GM10266 (cell line): ENCODE data around the gene MCTP2.

Experiments
- DNase-seq: peaks from one replicate; pipeline ENCODE4 v3.0.0; 2012; ENCODE audit errors: extremely low spot score
- TF ChIP-seq, protein P1 (sequence below): IDR thresholded peaks from 2 replicates; pipeline ENCODE4 v1.5.1; 2012; ENCODE audit warnings: mild to moderate bottlenecking, low read depth; ENCODE audit not compliant: control insufficient read depth, insufficient read depth; ENCODE audit errors: missing control alignments

MCTP2 gene

DNA sequence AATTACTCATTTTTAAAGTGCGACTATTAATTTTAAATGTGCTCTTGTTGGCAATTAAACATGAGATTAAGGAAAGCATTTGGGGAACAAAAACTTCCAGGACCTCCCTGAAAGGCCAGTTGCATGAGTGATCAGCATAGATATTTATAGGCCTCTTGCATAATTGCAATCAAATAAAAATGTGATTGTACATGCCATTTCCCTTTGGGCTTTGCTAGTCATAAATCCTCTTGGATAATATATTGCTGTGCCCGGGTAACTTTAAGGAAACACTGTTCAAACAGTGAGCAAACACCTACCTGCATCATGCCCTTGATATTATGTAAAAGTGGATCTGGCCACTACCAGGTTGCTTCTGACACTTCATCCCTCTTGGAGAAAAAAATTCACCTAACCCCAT is 239.1 kb downstream of the MCTP2 start:
- DNase-seq, result no peak

DNA sequence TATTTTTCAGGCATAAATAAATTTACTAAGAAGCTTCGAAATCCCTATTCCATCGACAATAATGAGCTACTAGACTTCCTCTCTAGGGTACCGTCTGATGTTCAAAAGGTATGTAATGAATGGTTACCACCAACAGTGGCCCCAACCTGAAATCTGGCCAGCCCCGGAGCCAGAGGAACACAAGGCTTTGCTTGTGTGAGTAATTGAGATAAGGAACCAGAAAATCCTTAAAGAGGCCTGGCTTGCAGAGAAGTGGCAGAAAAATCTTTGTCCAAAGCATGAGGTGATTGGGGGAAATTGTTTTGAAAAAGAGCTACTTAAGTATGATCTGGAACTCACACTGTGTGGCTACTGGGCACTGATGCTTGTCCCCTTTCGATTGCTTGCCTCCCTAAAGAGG is 245.3 kb downstream of the MCTP2 start:
- no peak for DNase-seq
- TF ChIP-seq, protein P1, sequence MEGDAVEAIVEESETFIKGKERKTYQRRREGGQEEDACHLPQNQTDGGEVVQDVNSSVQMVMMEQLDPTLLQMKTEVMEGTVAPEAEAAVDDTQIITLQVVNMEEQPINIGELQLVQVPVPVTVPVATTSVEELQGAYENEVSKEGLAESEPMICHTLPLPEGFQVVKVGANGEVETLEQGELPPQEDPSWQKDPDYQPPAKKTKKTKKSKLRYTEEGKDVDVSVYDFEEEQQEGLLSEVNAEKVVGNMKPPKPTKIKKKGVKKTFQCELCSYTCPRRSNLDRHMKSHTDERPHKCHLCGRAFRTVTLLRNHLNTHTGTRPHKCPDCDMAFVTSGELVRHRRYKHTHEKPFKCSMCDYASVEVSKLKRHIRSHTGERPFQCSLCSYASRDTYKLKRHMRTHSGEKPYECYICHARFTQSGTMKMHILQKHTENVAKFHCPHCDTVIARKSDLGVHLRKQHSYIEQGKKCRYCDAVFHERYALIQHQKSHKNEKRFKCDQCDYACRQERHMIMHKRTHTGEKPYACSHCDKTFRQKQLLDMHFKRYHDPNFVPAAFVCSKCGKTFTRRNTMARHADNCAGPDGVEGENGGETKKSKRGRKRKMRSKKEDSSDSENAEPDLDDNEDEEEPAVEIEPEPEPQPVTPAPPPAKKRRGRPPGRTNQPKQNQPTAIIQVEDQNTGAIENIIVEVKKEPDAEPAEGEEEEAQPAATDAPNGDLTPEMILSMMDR, result no peak

More for the DNA sequence above, 239.1 kb downstream of the MCTP2 start:
- TF ChIP-seq, protein P1, result no peak

DNA sequence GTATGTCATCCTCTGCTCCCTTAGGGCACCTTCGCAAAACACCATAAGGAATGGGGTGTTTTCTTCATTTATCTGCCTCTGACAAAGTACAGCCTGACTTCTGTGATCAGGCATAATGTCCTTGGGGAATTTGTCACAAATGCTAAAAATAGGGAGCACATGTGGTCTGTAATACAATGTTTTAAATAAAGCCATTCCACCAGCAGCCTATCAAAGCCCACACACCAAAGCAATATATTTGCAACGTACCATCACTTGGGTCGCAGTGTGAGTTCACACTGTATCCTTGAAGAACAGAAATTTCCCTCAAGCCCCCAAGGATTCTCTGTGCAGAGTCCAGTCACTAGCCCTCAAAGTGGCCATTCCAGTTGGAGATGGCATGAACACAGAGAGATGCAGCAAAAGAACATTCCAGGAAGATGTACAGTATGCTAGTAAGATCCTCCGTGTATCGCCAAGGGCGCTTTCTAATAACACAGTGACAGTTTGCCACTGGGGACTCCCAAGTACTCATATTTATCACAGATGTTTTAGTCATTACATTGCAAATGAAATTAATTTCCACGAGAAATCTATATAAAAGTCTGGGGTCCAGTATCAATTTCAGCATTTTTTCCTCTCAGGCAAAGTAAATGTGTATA is 246.7 kb downstream of the MCTP2 start:
- TF ChIP-seq, protein P1, result no peak
- no peak for DNase-seq

DNA sequence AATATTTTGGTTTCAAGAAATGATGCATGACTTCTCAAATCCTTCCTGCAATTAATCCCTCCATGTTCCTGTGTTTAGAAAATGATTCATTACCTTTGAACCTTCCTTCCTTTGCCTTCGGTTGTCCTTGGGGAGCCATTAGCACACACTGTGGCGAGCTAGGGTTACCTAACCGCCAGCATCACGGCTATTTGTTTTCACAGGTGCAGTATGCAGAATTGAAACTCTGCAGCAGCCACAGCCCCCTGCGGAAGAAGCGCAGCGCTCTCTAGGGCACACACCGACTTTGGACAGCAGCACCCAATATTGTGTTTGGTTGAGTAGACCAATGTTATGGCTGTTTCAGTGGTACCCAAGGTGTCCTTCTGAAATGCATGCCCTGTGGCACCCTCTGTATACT is 247.4 kb downstream of the MCTP2 start:
- TF ChIP-seq, protein P1, result no peak
- no peak for DNase-seq

DNA sequence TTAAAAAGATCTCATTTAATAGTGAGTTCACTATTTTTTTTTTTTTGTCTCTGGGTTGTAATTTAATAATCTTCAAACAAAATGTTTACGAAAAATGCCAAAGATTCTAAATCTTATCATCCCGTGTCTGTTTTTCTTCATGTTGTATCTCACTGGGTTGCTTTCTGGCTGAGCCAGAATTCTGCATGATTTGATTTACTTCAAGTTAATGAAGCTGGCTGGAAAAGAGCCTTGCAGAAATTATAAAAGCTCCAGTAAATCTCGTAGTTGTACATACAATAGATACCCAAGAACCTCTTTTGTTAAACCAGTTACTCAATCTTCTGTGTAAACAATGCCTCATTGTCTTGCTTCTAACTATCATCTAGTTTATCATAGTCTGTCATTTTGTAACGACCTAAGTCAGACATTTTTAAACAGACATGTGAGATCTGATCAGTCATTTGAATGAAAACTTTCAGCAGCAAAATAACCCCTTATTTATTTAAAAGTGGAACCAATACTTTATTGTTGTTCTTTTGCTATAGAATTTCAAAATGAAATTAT is 249.0 kb downstream of the MCTP2 start:
- DNase-seq, result no peak
- TF ChIP-seq, protein P1, result no peak

DNA sequence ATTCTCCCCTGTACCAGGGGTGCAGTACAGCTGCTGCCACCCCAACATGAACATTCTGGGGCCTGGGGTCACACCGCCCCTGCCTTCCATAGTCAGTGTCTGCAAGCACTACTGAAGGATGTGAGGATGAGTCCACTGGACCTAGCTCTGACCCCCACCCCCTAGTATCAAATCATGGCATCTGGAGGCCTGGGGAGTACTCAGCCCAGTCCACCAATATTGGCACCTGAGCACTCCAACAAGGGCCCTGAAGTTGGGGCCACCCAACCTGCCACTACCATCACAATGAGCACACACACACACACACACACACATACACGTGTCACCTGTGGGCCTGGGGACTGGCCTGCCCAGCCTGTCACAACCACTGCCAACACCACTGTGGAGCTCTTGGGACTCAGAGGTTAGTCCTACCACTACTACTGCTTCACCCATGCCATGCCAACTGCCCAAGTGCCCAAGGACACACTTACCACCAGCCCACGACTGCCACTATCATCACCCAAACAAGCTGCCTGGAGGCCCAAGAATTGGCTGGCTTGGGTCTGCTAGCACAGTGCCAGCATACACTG is 253.9 kb downstream of the MCTP2 start:
- no peak for DNase-seq
- TF ChIP-seq, protein P1, result no peak

DNA sequence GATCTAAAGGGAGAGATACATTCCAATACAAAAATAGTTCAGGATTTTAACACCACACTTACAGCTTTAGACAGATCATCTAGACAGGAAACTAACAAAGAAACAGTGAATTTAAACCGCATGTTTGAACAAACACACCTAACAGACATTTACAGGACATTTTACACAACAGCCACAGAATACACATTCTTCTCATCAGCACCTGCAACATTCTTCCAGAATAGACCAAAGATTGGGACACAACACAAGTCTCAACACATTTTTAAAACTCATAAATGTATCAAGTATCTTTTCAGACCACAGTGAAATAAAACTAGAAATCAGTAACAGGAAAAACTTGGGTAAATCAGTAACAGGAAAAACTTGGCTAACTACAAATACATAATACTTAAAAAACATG is 256.3 kb downstream of the MCTP2 start:
- TF ChIP-seq, protein P1, result no peak
- no peak for DNase-seq
